Right atrium auricular region (tissue), 2 donors: Measurements from ENCODE around the gene OAF. TPM values are rescaled to one million over a fixed set of nuclear protein-coding genes. Genes with fewer than 3 reads are reported as not detected.
"Not testable (repeated sequence)": the region's sequence is repeated elsewhere in the genome, so short reads cannot be mapped to it uniquely, and the experiment has no call there.

ENCODE experiments used
- DNase-seq: peaks from one replicate; pipeline ENCODE4 v3.0.0-alpha.2; 2019; ENCODE audit warnings: low spot score
- H3K27ac ChIP-seq, 2 donors: fragments of 200-600 bp; sonication (generic); 1 replicate in 1 of 2; 2 replicates in 1 of 2; pipeline ENCODE4 v1.5.1; 2016 to 2019
- H3K27me3 ChIP-seq, 2 donors: fragments of 200-600 bp; sonication (generic); one replicate each; pipeline versions ENCODE4 v1.5.1 to v1.6.0; 2017 to 2019
- H3K36me3 ChIP-seq: fragments of 200-600 bp; sonication (generic); one replicate; pipeline ENCODE4 v1.5.1; 2016
- H3K4me1 ChIP-seq, 2 donors: fragments of 200-600 bp; sonication (generic); one replicate each; pipeline versions ENCODE4 v1.5.1 to v1.6.0; 2017 to 2019
- H3K4me3 ChIP-seq, 2 donors: fragments of 200-600 bp; sonication (generic); 1 replicate in 1 of 2; 2 replicates in 1 of 2; pipeline ENCODE4 v1.5.1; 2017 to 2019; ENCODE audit warnings: mild to moderate bottlenecking in 1 of 2, moderate library complexity in 1 of 2
- H3K9me3 ChIP-seq, 2 donors: fragments of 200-600 bp; sonication (generic); one replicate each; pipeline ENCODE4 v1.5.1; 2019
- CTCF ChIP-seq, 2 donors: fragments of 200-600 bp; sonication (generic); IDR thresholded peaks; one replicate each; pipeline ENCODE4 v1.5.1; 2019; ENCODE audit warnings: antibody characterized with exemption in 2 of 2
- total RNA-seq, 2 donors: library from RNA; depleted of rRNA; stranded (reverse); fragments of >200 nt; gene quantifications; one replicate each; pipeline ENCODE4 v1.1.0, GENCODE V29; 2016

OAF gene
- total RNA-seq, 2 donors from 2014 or later = 27.9 to 43.6 TPM

GRCh38 chr11:120174866-120175265 is 36.0 kb upstream of the OAF start:
- Histone ChIP-seq H3K4me3 (no peak overlapping the region), H3K9me3 (no peaks in the 10 kb centered on the region), H3K36me3 (no peaks in the 10 kb centered on the region), H3K4me1 (peaks cover 0 to 21% of the 10 kb centered on the region in 2 donors), H3K27me3 (peaks cover 0 to 4% of the 10 kb centered on the region in 2 donors), H3K27ac (no peak overlapping the region)
- no peak for TF ChIP-seq CTCF (IDR thresholded peaks at IDR 0.05)
- DNase-seq = peak; percentile 42

DNA sequence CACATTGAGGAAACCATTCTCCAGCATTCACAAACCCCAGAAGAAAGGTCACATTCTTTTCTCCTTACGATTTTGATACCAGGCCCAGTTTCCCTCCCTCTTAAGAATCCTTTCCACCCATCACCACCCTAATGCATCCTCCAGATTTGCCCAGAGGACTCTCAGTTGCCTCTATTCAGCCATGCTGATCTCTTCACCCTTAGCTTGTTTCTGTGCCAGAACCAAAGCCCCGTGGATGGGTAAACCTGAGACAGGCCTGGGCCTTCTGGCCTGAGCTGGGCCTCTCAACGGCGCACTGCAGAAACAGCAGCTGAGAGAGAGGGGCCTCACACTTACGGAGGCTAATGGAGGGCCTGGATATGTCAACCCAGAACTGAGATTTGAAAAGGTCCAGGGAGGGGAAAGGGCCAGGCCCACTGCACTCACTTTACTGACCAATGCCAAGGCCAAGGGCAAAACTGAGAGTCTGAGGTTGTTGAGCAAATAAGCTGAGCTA is 32.2 kb upstream of the OAF start:
- TF ChIP-seq CTCF (IDR thresholded peaks at IDR 0.05) = no peak
- peak; percentile 56 for DNase-seq
- Histone ChIP-seq H3K27me3 (no peaks in the 10 kb centered on the region), H3K4me3 (no peak overlapping the region), H3K9me3 (no peaks in the 10 kb centered on the region), H3K4me1 (peaks cover 0 to 38% of the 10 kb centered on the region in 2 donors), H3K36me3 (no peaks in the 10 kb centered on the region), H3K27ac (peak overlapping the region in 1 of 2 donors; percentile 47)

- peak; percentile 59 for DNase-seq
- H3K9me3 ChIP-seq = no peaks in the 10 kb centered on the region
- no peaks in the 10 kb centered on the region for H3K36me3 ChIP-seq
- H3K4me1 ChIP-seq = peaks cover 0 to 43% of the 10 kb centered on the region in 2 donors
- H3K27ac ChIP-seq = peak overlapping the region in 1 of 2 donors; percentile 47
- no peak overlapping the region for H3K4me3 ChIP-seq
- no peak for TF ChIP-seq CTCF (IDR thresholded peaks at IDR 0.05)
- H3K27me3 ChIP-seq = no peaks in the 10 kb centered on the region
Measured at GRCh38 chr11:120179057-120179672, 31.7 kb upstream of the OAF start.

DNA sequence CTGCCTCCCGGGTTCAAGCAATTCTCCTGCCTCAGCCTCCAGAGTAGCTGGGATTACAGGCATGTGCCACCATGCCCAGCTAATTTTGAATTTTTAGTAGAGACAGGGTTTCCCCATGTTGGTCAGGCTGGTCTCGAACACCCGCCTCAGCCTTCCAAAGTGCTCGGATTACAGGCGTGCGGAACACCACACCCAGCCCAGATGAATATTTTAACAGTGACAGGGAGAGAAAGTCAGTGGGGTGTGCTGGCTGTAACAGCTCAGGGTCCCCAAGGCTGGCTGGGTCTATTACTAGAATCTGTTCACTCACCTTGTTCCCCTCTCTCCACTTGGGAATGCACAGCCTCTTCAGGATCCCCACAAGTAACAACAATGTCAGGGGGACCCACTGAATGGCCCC is 30.8 kb upstream of the OAF start:
- peaks cover 0 to 44% of the 10 kb centered on the region in 2 donors for H3K4me1 ChIP-seq
- not testable (repeated sequence) for H3K9me3 ChIP-seq, H3K27me3 ChIP-seq, H3K4me3 ChIP-seq, H3K36me3 ChIP-seq
- peak; percentile 54 for DNase-seq
- peak overlapping the region; percentile 46 to 50 for H3K27ac ChIP-seq

DNA sequence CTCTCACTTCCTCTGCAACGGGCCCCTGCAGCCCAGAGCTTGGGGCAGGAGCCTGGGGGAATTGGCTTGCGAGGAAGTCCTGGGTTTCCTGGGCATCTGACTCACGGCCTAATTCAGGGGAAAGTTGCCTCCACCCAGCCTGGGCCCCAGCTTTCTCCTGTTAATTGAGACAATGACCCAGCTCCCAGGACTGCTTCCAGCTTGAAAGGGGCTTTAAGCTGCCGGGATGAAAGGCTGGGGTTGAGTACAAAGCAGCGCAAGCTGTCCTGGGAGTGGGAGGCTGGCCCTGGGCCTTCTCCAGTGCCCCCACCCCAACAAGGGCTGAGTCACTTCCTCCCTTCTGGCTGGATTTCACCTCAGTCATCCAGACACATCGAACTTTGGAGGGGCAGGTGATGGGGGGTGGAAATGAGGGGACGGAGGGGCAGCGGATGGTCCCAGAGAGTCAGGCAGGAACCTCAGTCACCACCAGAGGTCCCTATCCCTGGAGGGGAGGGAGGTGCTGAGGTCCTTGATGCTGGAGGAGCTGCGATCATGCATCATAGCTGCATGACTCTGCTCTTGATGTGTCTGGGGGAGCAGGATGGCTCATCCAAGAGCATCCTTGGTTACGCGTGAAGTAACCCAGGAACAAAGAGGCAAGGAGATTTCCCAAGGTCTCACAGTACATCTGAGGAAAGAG is 30.1 kb upstream of the OAF start:
- peak; percentile 65 for DNase-seq
- peak overlapping the region; percentile 46 to 50 for H3K27ac ChIP-seq

More for the DNA sequence above, 30.1 kb upstream of the OAF start:
- Histone ChIP-seq H3K4me1 (peaks cover 0 to 49% of the 10 kb centered on the region in 2 donors), H3K36me3 (no peaks in the 10 kb centered on the region), H3K9me3 (no peaks in the 10 kb centered on the region), H3K27me3 (no peaks in the 10 kb centered on the region), H3K4me3 (no peak overlapping the region)
- TF ChIP-seq CTCF (IDR thresholded peaks at IDR 0.05) = no peak
